HG02981 (cell line): ENCODE results near the gene REX1BD.
"Not testable (repeated sequence)": the region's sequence is repeated elsewhere in the genome, so short reads cannot be mapped to it uniquely, and the experiment has no call there.

Experiments used
- ATAC-seq: cut with Tn5 transposase; IDR thresholded peaks from one replicate; pipeline ENCODE4 v1.9.1; 2021; ENCODE audit warnings: mild to moderate bottlenecking, moderate library complexity; ENCODE audit not compliant: unreplicated experiment

Gene REX1BD

DNA sequence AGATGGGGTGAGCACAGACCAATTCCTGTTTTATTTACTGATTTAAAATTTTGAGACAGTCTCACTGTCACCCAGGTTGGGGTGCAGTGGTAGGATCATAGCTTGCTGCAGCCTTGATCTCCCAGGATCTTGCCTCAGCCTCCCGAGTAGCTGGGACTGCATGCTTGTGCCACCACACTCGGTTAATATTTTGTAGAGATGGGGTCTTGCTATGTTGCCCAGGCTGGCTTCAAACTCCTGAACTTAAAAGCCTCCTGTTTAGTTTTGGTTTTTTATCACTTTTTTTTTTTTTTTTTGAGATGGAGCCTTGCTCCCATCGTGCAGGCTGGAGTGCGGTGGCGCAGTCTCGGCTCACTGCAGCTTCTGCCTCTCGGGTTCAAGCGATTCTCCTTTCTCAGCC is 12.2 kb upstream of the REX1BD start:
- no peak for ATAC-seq

DNA sequence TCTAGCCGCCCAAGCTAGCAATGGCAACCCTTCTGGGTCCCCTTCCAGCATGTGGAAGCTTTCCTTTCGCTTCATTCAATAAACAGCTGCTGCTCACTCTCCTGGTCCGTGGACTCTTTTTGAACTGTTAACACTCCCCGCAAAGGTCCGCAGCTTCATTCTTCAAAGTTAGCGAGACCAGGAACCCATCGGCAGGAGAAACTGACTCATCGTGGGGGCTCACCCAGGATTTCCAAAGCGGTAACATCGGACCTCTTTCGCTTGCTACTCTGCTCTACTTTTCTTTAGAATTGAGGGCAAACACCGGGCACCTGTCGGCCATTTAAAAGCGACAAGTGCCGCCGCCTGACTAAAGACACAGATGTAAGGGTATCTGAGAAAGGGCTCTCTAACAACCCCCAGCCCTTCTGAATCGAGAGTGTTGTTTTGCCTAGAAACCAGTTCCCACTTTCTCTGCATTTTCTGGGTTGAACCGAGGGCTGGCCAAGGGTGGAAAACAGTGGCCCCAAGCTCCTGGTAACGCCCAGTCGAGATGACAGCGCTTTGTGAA is 11.2 kb upstream of the REX1BD start:
- ATAC-seq = no peak

DNA sequence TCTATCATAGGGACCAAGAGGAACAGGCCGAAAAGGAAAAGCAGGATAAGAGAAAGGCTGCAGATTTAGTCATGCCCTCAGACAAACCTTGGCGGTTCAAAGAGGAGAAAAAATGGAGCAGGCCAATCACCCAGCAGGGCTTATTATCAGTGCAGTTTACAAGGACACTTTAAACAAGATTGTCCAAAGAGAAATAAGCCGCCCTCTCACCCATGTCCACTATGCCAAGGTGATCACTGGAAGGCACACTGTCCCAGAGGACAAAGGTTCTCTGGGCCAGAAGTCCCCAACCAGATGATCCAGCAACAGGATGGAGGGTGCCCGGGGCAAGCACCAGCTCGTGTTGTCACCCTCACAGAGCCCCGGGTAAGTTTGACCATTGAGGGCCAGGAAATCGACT is 8.3 kb upstream of the REX1BD start:
- ATAC-seq = no peak

DNA sequence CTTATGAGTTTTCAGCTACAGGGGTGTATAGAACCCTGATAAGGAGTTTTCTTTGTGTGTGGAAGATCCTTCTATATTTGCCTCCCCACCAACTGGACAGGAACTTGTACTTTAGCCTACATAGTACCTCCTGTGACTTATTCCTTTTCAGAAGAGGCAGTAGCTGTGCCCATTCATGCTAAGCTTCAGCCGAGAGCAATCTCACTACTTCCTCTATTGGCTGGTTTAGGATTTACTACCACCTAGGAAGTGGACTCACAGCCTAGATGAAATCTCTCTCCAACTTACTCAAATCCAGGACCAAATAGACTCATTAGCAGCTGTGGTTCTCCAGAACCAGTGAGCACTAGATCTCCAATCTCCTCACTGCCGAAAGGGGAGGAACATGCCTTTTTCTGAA is 2.3 kb upstream of the REX1BD start:
- ATAC-seq = no peak

DNA sequence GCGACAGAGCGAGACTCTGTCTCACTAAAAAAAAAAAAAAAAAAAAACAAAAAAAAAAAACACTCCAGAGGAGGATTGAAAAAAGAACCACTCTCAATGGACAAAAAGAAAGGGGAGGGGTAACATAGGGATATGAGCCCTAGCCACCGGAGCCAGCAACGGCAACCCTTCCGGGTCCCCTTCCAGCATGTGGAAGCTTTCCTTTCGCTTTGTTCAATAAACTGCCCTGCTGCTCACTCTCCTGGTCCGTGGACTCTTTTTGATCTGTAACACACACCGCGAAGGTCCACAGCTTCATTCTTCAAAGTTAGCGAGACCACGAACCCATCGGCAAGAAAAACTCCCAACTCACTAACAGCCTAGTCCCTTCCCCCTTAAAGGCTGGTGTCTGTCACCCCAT is 1.0 kb upstream of the REX1BD start:
- no peak for ATAC-seq

DNA sequence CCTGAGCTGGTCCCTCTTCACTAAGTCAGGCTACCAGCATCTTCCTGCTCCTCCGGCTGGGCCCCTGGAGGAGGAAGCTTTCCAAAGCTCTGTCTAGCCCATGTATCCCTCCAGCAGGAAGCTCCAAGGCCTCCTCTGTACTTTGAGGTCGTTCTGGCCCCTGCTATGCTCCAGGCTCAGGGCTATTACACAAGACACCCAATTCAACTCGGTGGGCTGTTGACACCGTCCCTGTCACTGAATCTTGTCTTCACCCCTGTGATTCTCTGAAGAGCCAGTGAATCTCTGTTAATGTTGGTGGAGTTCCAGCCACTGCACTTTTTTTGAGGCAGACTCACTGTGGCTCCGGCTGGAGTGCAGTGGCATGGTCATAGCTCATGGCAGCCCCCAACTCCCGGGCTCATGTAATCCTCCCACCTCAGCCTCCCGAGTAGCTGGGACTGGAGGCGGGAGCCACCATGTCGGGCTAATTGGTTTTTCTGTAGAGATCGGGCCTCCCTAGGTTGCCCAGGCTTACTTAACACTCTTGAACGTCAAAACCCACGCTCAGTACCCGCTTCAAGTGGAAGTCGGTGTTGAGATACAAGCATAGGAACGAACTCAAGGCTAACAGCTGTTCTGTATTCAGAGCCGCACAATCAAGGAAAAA is 512 bp upstream of the REX1BD start:
- ATAC-seq = no peak

DNA sequence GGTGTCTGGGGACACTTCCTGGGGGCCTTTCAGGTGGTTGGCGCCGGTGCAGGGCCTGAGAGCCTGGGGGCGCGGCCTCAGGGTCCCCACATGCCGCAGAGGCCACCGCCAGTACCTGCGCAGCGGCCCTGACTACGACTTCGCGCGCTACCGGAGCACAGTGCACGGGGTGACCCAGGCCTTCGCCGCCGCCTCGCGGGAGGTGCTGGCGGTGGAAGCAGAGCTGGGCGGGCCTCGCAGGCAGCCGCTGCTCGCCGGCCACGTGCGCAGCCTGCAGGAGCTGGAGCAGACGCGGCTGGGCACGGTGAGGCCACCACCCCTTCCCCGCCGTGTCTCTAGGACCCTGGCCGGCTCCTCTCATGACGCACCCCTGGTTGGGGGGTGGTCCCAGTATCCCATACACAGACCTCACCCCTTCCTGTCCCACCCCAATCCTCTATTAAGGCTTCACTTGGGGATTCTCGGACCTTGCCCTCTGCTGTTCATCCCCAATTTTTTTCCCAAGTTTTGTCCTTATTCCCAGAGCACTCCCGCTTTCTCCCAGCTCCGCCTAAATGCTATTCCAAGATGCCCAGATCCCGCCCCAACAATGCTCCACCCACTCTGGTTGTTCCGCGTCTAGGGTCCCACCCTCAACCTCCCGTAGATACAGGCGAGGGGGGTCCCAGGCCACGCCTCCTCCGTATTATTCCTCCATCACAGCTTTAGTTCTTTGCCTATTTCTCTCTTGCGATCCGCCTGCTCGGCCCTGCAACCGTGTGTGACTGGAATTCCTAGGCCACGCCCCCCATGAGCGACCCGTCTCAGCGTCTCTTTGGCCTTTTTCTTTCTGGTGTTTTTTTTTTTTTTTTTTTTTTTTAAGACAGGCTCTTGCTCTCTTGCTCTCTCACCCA is 1.0 kb downstream of the REX1BD start:
- peak; percentile 33 for ATAC-seq

DNA sequence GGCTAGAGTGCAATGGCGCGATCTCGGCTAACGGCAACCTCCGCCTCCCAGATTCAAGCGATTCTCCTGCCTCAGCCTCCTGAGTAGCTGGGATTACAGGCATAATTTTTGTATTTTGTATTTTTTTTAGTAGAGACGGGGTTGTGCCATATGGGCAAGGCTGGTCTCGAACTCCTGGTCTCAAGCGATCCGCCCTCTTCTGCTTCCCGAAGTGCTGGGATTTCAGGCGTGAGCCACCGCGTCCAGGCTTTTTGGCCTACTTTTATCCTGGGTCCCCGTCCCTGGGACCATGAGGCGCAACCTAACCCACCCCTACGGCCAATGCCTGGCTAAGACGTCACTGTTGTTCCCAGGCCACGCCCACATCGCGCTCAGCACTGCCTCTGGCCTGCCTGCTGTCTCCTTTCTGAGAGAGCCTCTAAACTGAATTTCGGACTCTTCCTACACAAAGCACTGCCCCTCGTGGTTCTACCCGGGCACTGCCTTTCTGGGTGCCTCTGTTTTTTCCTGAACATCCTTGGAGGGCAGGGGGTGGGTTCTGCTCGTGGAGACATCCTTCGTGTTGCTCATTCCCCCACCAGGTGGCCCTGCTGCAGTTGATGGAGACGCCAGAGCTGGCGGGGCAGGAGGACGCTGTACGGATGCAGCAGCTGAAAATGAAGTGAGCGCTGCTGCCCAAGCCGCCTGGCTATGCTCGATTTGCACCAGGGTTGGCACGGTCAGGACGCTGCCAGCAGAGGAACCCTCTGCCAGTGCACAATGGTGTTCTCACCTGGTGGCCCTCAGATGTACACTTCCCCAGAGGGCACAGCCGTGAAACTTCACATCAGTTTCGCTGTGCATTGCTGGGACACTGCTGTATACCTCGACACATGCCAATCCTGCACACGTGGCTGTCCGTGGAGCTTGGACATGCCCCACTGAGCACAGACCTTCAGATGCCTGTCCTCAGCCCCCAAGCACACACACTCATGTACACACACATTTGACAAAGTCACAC is 2.0 kb downstream of the REX1BD start:
- ATAC-seq = no peak

DNA sequence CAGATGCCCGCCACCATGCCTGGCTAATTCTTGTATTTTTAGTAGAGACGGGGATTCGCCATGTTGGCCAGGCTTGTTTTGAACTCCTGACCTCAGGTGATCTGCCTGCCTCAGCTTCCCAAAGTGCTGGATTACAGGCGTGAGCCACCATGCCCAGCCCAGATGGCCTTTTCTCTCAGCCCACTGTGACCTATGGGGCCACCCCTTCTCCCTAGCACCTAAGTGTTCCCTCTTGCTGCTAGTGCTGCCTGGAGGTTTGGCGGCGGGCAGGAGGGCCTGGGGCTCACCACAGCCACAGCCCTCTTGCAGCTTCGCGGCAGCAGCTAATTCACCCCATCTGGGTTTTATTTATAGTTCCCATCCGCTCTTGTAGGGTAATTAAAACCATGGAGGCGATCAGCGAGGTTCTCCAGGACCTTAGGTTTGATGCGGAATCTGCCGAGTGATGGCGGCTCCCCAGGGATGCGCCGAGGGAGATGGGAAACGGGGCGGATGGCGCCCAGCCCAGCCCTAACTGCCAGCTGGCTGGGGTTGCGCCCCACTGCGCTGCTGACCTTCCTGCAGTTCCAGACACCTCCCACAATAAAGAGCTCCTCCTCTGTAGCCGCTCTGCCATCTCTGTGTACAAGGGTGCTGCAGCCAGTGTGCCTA is 3.3 kb downstream of the REX1BD start:
- ATAC-seq = no peak

DNA sequence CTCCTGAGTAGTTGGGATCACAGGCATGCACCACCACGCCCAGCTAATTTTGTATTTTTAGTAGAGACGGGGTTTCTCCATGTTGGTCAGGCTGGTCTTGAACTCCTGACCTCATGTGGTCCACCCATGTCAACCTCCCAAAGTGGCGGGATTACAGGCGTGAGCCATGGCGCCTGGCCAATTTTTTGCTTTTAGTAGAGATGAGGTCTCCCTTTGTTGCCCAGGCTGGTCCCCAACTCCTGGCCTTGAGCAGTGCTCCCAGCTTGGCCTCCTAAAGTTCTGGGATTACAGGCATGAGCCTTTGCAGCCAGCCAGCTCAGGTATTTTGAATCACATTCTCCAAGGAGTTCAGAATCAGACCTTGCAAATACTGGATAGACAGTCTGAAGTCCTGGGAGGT is 4.1 kb downstream of the REX1BD start:
- ATAC-seq = not testable (repeated sequence)

DNA sequence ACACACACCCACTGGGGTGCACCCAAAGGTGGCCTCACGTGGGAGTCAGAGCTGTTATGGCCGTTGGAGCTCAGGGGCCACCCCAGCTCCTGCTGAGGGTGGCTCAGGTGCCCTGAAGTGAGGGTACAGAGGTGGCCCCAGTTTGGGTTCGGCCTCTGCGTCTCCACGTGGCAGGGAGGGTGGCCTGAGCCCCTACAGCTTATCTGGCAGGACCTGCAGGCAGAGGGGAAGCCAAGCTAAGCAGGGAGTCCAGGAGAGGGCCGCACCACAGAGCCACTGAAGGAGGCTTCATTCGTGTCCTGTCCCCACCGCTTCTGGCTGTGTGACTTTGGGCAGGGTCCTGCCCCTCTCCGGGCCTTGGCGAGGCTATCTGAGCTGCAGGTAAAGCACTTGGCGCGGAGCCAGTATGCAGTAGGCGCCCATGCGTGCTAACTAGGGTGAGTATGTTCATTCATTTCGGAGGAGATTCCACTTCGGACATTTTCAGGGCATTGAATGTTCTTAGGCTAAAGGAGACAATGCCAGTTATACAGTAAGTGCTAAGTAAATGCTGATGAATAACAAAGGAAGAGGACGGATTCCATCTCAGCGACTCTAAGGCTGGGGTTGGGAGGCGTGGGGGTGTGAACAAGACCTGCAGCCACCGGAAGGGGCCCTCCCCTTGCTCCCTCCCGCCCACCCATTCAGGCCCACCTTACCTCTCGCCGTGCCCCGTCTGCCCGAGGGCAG is 4.9 kb downstream of the REX1BD start:
- no peak for ATAC-seq

DNA sequence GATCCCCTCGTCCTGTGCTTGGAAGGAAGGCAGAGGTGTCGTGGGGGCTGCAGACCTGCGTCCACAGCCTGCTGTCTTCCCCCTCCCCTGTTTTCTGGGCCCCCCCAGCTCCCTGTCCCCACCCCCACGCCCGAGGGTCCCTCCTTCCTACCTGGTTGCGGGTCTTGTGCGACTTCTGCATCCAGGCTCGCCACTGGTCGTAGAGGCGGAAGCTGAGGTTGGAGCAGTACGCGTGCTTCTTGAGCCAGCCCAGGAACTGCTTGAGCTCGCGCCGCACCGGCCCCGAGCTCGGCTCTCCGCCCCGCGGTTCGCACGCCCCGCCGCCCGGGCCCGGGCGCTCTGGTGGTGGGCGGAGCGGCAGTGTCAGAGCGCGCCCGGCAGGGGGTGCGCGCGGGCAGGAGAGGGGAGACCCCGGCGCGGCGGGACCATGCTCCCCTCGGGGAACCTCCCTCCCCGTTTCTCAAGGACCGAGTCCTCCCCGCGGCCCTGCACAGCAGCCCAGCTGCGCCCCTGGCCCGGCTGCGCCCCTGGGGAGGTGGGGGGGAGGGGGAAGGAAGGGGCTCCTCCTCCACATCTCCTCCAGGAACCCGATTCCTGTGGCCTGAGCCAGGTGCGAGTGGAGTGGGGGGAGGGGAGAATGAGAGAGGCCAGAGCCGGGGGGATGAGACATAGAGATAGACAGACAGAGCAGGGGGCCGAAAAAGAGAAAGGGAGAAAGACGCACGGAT is 5.7 kb downstream of the REX1BD start:
- no peak for ATAC-seq

DNA sequence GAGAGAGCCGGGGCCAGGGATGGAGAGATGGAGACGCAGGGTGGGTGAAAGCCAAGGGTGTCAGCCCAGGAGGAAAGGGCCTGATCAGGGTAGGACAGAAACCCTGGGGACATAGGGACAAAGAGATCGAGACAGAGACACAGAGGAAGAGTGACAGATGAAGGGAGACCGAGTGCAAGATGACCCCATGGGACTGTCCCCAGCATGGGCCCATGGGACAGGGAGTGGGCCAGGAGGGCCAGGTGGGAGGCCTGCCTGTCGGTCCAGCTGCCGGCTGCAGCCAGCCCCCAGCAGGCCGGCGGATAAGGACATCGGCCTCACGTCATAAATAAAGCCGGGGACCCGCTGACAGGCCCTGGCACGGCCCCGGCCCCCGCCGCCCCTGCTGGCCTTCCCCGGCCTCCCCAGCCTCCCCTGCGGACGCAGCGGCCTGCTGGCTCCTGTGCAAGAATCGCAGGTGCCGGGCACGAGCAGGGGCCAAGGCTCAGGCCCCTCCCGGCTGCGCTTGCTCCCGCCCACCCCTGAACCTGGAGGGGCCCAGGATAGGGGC is 6.3 kb downstream of the REX1BD start:
- ATAC-seq = no peak

DNA sequence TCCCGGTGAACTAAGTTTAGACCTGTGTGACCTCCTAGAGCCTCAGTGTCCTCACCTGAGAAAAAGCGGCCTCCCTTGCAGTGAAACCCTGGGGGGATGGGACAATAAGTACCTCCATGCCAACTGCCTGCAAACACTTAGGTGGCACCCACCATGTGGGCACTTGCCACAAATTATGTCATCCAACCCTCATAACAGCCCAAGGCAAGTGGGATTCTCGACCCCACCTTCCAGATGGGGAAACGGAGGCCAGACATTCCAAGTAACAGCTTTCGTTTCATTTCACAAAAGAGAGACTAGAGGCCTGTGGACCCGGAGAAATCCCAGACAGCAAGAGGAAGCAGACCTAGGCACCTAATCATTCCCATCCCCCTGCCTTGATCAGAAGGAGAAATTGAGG is 6.9 kb downstream of the REX1BD start:
- ATAC-seq = no peak

DNA sequence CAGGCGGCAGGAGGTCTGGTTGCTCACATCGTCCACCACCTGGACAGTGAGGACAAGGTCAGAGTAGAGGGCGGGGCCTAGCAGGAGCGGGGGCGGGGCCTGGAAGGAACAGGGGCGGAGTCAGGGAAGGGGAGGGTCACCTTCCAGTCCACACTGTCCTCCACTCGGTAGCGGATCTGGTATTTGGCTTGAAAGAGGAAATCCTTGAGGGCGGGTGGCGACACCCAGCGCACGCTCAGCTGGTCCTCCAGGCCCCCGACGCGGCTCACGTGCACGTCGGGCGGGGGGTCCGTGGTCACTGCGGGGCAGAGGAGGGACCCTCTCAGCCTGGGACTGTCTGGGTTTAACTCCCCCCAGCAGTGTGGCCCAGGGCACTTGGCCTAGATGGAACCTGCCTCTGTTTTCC is 8.2 kb downstream of the REX1BD start:
- ATAC-seq = no peak

DNA sequence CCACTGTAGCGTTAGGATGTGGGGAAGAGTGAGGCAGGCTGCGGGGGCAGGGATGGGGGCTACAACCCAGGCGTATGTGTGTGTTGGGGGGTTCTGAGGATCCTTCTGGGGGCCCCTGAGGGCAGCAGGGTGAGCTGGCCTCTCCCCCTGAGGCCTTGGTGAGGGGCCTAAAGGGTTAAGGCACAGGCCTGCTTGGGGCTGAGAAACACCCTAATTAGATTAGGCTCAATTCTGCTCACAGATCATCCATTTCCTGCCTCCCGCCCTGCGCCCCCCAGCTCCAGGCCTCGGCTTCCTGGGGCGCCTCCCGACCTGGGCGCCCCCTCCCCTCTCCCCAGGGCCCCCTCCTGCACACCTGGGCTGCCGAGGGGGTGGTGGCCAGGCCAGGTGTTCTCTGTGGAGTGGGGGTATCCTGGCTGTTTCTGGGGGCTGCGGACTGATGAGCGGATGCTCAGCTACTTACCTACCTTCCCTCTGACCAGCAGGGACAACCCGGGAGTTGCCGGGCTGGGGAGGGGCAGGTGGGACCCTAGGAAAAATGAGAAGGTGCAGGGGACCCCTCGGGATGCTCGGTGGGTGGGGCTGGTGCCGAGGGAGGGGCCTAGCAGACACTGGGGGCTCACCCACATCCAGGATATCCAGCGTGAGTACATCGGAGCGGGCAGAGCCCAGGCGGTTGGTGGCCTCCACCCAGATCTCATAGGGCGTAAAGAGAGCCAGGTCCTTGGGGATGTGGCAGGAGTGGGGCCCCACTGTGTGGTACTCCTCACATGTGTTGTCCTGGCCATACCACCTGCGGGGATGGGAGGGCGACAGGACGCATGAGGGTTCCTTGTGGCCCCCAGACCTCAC is 9.4 kb downstream of the REX1BD start:
- no peak for ATAC-seq

DNA sequence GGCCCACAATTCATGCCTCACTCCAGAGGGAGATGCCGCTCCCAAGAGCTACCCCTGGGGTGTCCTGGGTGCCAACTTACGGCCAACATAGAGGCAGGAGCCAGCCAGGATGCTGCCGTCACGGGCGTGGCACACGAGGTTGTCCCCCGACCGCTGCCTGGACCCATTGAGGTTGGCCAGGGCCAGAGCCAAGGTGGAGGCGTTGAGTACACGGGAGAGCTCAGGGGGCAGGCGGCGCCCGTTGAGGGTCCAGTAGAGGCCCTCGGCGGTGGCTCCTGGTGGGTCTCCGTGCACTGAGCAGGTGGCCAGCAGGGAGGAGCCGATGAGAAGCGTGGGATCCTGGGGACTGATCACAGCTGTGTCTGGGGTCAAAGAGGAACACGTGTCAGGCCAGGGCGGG is 10.9 kb downstream of the REX1BD start:
- no peak for ATAC-seq
